ENCODE measurements around the gene SCG2. TPM values are rescaled to one million over a fixed set of nuclear protein-coding genes. Genes with fewer than 3 reads are reported as not detected.
A peak's percentile ranks its signal among the peaks of the same experiment; 100 is the strongest.

Gene SCG2
- total RNA-seq, 1 experiment from 2014 or later = 0.11 TPM

GRCh38 chr2:223647258-223647952 is 45.2 kb upstream of the SCG2 start:
- Mint-ChIP-seq H3K27me3 (ENCODE audit: low read depth) (no peaks in the 10 kb centered on the region; the same call in 1 of the 2 replicates), H3K4me1 (peaks cover 49% of the 10 kb centered on the region), H3K27ac (no peak overlapping the region), H3K36me3 (peaks cover 11% of the 10 kb centered on the region), H3K9me3 (peaks cover 12% of the 10 kb centered on the region), H3K4me3 (no peak overlapping the region)
- ChIA-PET CTCF (no interaction called here), POLR2A (no interaction called here)
- DNase-seq (ENCODE audit: low spot score) = no peak
- no peak for ATAC-seq
- TF ChIP-seq ZNF425 (CRISPR knock-in tag; conservative IDR thresholded peaks at IDR 0.05) (no peak), NFYB (CRISPR knock-in tag; conservative IDR thresholded peaks at IDR 0.05; ENCODE audit: low read depth) (no peak), GRHL2 (CRISPR knock-in tag; IDR thresholded peaks at IDR 0.05; ENCODE audit: insufficient replicate concordance, severe bottlenecking) (no peak), GTF2I (CRISPR knock-in tag; conservative IDR thresholded peaks at IDR 0.05) (no peak), E2F5 (CRISPR knock-in tag; IDR thresholded peaks at IDR 0.05) (no peak), USF1 (CRISPR knock-in tag; IDR thresholded peaks at IDR 0.05) (no peak)

GRCh38 chr2:223644136-223644535 is 42.0 kb upstream of the SCG2 start:
- ChIA-PET CTCF (interaction anchor here (0.7 to 0.9 kb wide), 2 partner anchors 26 to 42 kb away, joined by 3 read pairs; partner anchors contain the start of gene SCG2), POLR2A (no interaction called here)
- no peak for DNase-seq (ENCODE audit: low spot score)
- Mint-ChIP-seq H3K27ac (no peak overlapping the region), H3K9me3 (peaks cover 10% of the 10 kb centered on the region), H3K4me3 (no peak overlapping the region), H3K36me3 (peaks cover 11% of the 10 kb centered on the region), H3K27me3 (ENCODE audit: low read depth) (peaks cover 3% of the 10 kb centered on the region; the same call in 1 of the 2 replicates), H3K4me1 (peaks cover 55% of the 10 kb centered on the region)
- TF ChIP-seq FOXP4 (CRISPR knock-in tag; IDR thresholded peaks at IDR 0.05) = peak; percentile 58; the same call in 1 of the 2 replicates
- TF ChIP-seq NR2C2 (CRISPR knock-in tag; IDR thresholded peaks at IDR 0.05) = no peak
- TF ChIP-seq TEAD1 (CRISPR knock-in tag; IDR thresholded peaks at IDR 0.05) = peak; percentile 29; the same call in 1 of the 2 replicates
- peak; percentile 52 for ATAC-seq

GRCh38 chr2:223643309-223643708 is 41.1 kb upstream of the SCG2 start:
- ATAC-seq = no peak
- CTCF ChIA-PET = no interaction called here
- H3K27ac Mint-ChIP-seq = no peak overlapping the region
- H3K9me3 Mint-ChIP-seq = peaks cover 18% of the 10 kb centered on the region
- H3K27me3 Mint-ChIP-seq (ENCODE audit: low read depth) = peaks cover 3% of the 10 kb centered on the region; the same call in 1 of the 2 replicates
- peaks cover 54% of the 10 kb centered on the region for H3K4me1 Mint-ChIP-seq
- no peak overlapping the region for H3K4me3 Mint-ChIP-seq
- H3K36me3 Mint-ChIP-seq = peaks cover 19% of the 10 kb centered on the region
- POLR2A ChIA-PET = no interaction called here
- DNase-seq (ENCODE audit: low spot score) = no peak
- TF ChIP-seq ZNF512 (CRISPR knock-in tag; IDR thresholded peaks at IDR 0.05; ENCODE audit: borderline replicate concordance) = no peak
- TF ChIP-seq ZNF317 (CRISPR knock-in tag; IDR thresholded peaks at IDR 0.05; ENCODE audit: borderline replicate concordance, low read depth) = no peak
- TF ChIP-seq ZSCAN18 (CRISPR knock-in tag; IDR thresholded peaks at IDR 0.05) = no peak
- no peak for TF ChIP-seq SMAD3 (CRISPR knock-in tag; IDR thresholded peaks at IDR 0.05; ENCODE audit: borderline replicate concordance)
- TF ChIP-seq ZNF425 (CRISPR knock-in tag; conservative IDR thresholded peaks at IDR 0.05) = no peak
- no peak for TF ChIP-seq GABPB1 (CRISPR knock-in tag; IDR thresholded peaks at IDR 0.05)
- no peak for TF ChIP-seq FOXK1 (CRISPR knock-in tag; IDR thresholded peaks at IDR 0.05)
- no peak for TF ChIP-seq ESRRA (CRISPR knock-in tag; IDR thresholded peaks at IDR 0.05; ENCODE audit: borderline replicate concordance)
- no peak for TF ChIP-seq TEAD1 (CRISPR knock-in tag; IDR thresholded peaks at IDR 0.05)
- TF ChIP-seq ERG (CRISPR knock-in tag; IDR thresholded peaks at IDR 0.05) = no peak
